T-helper 17 cell (primary cell): ENCODE measurements around the gene YIPF3. TPM values are rescaled to one million over a fixed set of nuclear protein-coding genes. Genes with fewer than 3 reads are reported as not detected.
"Not testable (repeated sequence)": the region's sequence is repeated elsewhere in the genome, so short reads cannot be mapped to it uniquely, and the experiment has no call there.

Experiments
- ATAC-seq: fragments of 150-1000 bp; cut with Tn5 transposase; 2 replicates; pipeline ENCODE4 v1.10.0; 2021; ENCODE audit warnings: mild to moderate bottlenecking, moderate library complexity
- DNase-seq, 3 donors: peaks; one replicate each; pipeline versions ENCODE4 v3.0.0 to v3.0.0-alpha.2; 2020 to 2021
- H3K9me3 ChIP-seq: one replicate; pipeline ENCODE4 v1.7.0; 2013; ENCODE audit warnings: low read length, mild to moderate bottlenecking; ENCODE audit not compliant: control insufficient read depth, poor library complexity, severe bottlenecking
- H3K27ac Mint-ChIP-seq: one replicate; pipeline ENCODE4 v1.8.0; 2022; ENCODE audit warnings: mild to moderate bottlenecking, moderate library complexity, mixed read lengths
- H3K27me3 Mint-ChIP-seq: one replicate; pipeline ENCODE4 v1.8.0; 2022; ENCODE audit warnings: mixed read lengths
- H3K36me3 Mint-ChIP-seq: one replicate; pipeline ENCODE4 v1.8.0; 2022; ENCODE audit warnings: low read depth, mixed read lengths
- H3K4me1 Mint-ChIP-seq: one replicate; pipeline ENCODE4 v1.8.0; 2022; ENCODE audit warnings: mild to moderate bottlenecking, mixed read lengths
- H3K4me3 Mint-ChIP-seq: one replicate; pipeline ENCODE4 v1.8.0; 2022; ENCODE audit warnings: mild to moderate bottlenecking, moderate library complexity, mixed read lengths
- total RNA-seq, 4 donors: library from RNA in 2 of 4; stranded (reverse) in 2 of 4; gene quantifications; one replicate each; pipeline ENCODE4 v1.2.3 and lab custom pipeline; 2022 to 2026

The YIPF3 gene
- total RNA-seq: 10 to 100 TPM; 50.5 to 55.9 TPM
- 38.8 to 65.1 reads per million in 2 donors for total RNA-seq (lab: John Stamatoyannopoulos, UW)

GRCh38 chr6:43516697-43517504 lies at the start of gene YIPF3, which contains the start of gene POLR1C:
YIPF3 (minus strand) TSS chr6:43516926; CDS start chr6:43516807, 119 bp downstream.
POLR1C (plus strand) TSS chr6:43517089; CDS start chr6:43517110, 21 bp downstream.
- Mint-ChIP-seq H3K36me3 (peaks cover 2% of the 10 kb centered on the region), H3K4me1 (peaks cover 28% of the 10 kb centered on the region), H3K27ac (no peak within 1 kb of the TSS), H3K27me3 (no peaks in the 10 kb centered on the region), H3K4me3 (no peak within 1 kb of the TSS)
- H3K9me3 ChIP-seq: no peaks in the 10 kb centered on the region
- DNase-seq (peak; percentile 85 to 91 (median 89)), ATAC-seq (peak; percentile 95)

- H3K9me3 ChIP-seq: no peaks in the 10 kb centered on the region
- Mint-ChIP-seq H3K36me3 (peaks cover 5% of the 10 kb centered on the region), H3K27me3 (no peaks in the 10 kb centered on the region), H3K4me3 (no peak overlapping the region), H3K27ac (peak overlapping the region; percentile 14), H3K4me1 (no peaks in the 10 kb centered on the region)
- ATAC-seq (no peak), DNase-seq (no peak)
These were observed 42.6 kb upstream of the YIPF3 start for GRCh38 chr6:43559328-43559727.

DNA sequence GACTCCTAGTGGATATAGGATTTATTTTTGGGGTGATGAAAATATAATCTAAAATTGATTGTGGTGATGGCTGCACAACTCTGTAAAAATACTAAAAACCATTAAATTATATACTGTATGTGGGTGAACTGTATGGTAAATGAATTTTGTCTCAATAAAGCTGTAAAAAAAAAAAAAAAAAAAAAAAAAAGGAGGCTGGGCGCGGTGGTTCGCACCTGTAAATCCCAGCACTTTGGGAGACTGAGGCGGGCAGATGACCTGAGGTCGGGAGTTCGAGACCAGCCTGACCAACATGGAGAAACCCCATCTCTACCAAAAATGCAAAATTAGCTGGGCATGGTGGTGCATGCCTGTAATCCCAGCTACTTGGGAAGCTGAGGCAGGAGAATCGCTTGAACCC lies 40.9 kb upstream of the YIPF3 start:
- peak overlapping the region; percentile 37 for H3K27ac Mint-ChIP-seq
- H3K9me3 ChIP-seq, H3K4me1 Mint-ChIP-seq, H3K36me3 Mint-ChIP-seq, H3K4me3 Mint-ChIP-seq, DNase-seq, ATAC-seq, H3K27me3 Mint-ChIP-seq: not testable (repeated sequence)

GRCh38 chr6:43547222-43547621 lies 30.5 kb upstream of the YIPF3 start:
- no peaks in the 10 kb centered on the region for H3K9me3 ChIP-seq
- Mint-ChIP-seq H3K27me3 (no peaks in the 10 kb centered on the region), H3K36me3 (peaks cover 13% of the 10 kb centered on the region), H3K4me1 (peaks cover 7% of the 10 kb centered on the region), H3K4me3 (no peak overlapping the region), H3K27ac (no peak overlapping the region)
- ATAC-seq (no peak), DNase-seq (no peak)

DNA sequence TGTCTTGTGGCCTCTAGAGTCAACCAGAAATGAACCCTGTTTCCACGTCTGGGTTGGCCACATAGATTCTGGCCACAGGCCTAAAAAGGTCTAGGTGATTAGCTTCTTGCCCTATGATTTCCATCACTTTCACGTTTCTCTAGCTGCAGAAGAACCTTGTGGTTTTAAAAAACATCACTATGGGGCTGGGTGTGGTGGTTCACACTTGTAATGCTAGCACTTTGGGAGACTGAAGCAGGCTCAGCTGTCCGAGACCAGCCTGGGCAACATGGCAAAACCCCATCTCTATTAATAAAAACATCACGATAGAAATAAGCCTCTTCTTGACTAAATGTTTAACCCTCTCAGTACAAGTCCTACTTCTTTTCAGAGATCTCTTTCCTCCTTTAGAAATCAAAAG lies 27.7 kb upstream of the YIPF3 start:
- no peaks in the 10 kb centered on the region for H3K27me3 Mint-ChIP-seq
- no peak overlapping the region for H3K27ac Mint-ChIP-seq

GRCh38 chr6:43541774-43542471 lies 25.2 kb upstream of the YIPF3 start:
- H3K9me3 ChIP-seq: no peaks in the 10 kb centered on the region
- Mint-ChIP-seq H3K4me1 (peaks cover 3% of the 10 kb centered on the region), H3K27me3 (no peaks in the 10 kb centered on the region), H3K4me3 (no peak overlapping the region), H3K27ac (peak overlapping the region; percentile 41), H3K36me3 (peaks cover 7% of the 10 kb centered on the region)
- DNase-seq: no peak
- ATAC-seq: no peak

More for the DNA sequence above, 27.7 kb upstream of the YIPF3 start:
- Mint-ChIP-seq H3K36me3 (peaks cover 8% of the 10 kb centered on the region), H3K4me1 (peaks cover 3% of the 10 kb centered on the region), H3K4me3 (no peak overlapping the region)
- no peaks in the 10 kb centered on the region for H3K9me3 ChIP-seq
- ATAC-seq: no peak
- no peak for DNase-seq

DNA sequence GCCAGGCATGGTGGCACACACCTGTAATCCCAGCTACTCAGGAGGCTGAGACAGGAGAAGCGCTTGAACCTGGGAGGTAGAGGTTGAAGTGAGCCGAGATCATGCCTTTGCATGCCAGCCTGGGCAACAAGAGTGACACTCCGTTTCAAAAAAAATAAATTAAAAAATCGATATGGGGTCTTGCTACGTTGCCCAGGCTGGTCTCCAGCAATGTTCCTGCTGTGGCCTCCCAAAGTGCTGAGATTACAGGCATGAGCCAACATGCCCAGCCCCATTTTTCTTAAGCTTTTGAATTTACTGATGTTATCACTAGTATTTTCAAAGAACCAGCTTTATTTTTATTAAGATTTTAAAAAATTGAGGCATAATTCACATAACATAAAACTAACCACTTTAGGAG lies 23.8 kb upstream of the YIPF3 start:
- H3K9me3 ChIP-seq: no peaks in the 10 kb centered on the region
- DNase-seq: no peak
- no peak for ATAC-seq
- Mint-ChIP-seq H3K4me1 (peaks cover 3% of the 10 kb centered on the region), H3K27me3 (no peaks in the 10 kb centered on the region), H3K27ac (no peak overlapping the region), H3K4me3 (no peak overlapping the region), H3K36me3 (peaks cover 7% of the 10 kb centered on the region)

DNA sequence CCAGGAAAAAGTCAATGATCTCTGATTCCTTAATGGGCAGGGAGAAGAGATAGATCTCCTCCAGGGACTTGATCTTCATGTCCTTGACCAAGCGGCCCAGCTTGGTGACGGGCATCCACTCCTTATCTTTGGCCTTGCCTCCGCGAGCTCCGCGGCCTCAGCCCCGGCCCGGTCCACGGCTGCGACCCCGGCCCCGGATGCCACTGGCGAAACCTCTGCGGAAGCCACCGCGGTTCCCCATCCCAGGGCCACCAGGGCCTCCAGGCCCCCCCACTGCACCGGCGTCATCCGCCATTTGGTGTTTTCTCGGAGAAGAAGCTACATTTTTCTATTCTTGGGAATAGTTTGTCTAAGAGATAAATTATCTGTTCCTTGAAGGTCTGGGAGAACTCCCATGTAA lies 22.7 kb upstream of the YIPF3 start:
- H3K27me3 Mint-ChIP-seq, H3K27ac Mint-ChIP-seq, H3K36me3 Mint-ChIP-seq, ATAC-seq, DNase-seq, H3K4me1 Mint-ChIP-seq, H3K4me3 Mint-ChIP-seq, H3K9me3 ChIP-seq: not testable (repeated sequence)

DNA sequence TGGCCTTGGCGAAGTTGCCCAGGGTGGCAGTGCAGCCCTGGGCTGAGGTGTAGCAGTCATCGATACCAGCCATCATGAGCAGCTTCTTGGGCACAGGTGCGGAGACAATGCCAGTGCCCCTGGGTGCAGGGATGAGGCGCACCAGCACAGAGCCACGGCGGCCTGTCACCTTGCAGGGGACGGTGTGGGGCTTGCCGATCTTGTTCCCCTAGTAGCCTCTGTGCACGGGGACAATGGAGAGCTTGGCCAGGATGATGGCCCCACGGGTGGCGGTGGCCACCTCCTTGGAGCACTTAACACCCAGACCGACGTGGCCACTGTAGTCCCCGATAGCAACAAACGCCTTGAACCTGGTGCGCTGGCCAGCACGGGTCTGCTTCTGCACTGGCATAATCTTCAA lies 22.3 kb upstream of the YIPF3 start:
- not testable (repeated sequence) for H3K36me3 Mint-ChIP-seq, ATAC-seq, H3K4me1 Mint-ChIP-seq, H3K27ac Mint-ChIP-seq, DNase-seq, H3K27me3 Mint-ChIP-seq, H3K9me3 ChIP-seq, H3K4me3 Mint-ChIP-seq

GRCh38 chr6:43532201-43532600 lies 15.5 kb upstream of the YIPF3 start:
- no peak overlapping the region for H3K4me3 Mint-ChIP-seq
- H3K27me3 Mint-ChIP-seq: no peaks in the 10 kb centered on the region
- no peak overlapping the region for H3K27ac Mint-ChIP-seq
- H3K36me3 Mint-ChIP-seq: peaks cover 3% of the 10 kb centered on the region
- no peaks in the 10 kb centered on the region for H3K9me3 ChIP-seq
- no peak for ATAC-seq
- DNase-seq: no peak
- no peaks in the 10 kb centered on the region for H3K4me1 Mint-ChIP-seq

DNA sequence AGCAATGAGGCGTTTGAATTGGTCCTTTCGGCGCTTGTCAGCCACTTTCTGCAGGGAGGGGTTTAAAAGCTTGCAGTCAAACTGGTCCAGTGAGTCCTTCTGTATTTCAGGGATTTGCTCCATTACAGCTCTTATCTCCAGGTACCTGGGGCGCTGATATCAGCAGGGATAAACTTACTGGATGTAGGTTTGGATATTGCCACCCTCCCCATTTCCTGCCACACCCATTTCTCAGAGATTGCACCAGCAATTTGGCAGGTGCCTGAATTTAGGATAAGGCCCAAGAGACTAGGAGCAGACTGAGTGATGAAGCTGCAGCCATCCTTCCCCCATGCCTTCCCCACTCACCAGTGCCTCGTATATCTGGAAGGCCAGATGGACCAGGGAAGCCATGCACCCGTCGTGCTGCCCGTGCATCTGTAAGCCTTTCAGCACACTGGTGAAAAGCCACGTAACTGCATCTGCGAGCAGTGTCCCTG lies 7.8 kb upstream of the YIPF3 start:
- H3K36me3 Mint-ChIP-seq: peaks cover 7% of the 10 kb centered on the region
- H3K9me3 ChIP-seq: no peaks in the 10 kb centered on the region
- H3K4me1 Mint-ChIP-seq: peaks cover 7% of the 10 kb centered on the region
- H3K27me3 Mint-ChIP-seq: no peaks in the 10 kb centered on the region
- no peak overlapping the region for H3K4me3 Mint-ChIP-seq
- DNase-seq (no peak), ATAC-seq (no peak)
- peak overlapping the region; percentile 84 for H3K27ac Mint-ChIP-seq

GRCh38 chr6:43523284-43523683 lies 6.6 kb upstream of the YIPF3 start:
- no peak overlapping the region for H3K4me3 Mint-ChIP-seq
- no peak overlapping the region for H3K27ac Mint-ChIP-seq
- H3K9me3 ChIP-seq: no peaks in the 10 kb centered on the region
- no peak for DNase-seq
- peaks cover 7% of the 10 kb centered on the region for H3K4me1 Mint-ChIP-seq
- ATAC-seq: peak; percentile 14
- H3K27me3 Mint-ChIP-seq: no peaks in the 10 kb centered on the region
- peaks cover 7% of the 10 kb centered on the region for H3K36me3 Mint-ChIP-seq

DNA sequence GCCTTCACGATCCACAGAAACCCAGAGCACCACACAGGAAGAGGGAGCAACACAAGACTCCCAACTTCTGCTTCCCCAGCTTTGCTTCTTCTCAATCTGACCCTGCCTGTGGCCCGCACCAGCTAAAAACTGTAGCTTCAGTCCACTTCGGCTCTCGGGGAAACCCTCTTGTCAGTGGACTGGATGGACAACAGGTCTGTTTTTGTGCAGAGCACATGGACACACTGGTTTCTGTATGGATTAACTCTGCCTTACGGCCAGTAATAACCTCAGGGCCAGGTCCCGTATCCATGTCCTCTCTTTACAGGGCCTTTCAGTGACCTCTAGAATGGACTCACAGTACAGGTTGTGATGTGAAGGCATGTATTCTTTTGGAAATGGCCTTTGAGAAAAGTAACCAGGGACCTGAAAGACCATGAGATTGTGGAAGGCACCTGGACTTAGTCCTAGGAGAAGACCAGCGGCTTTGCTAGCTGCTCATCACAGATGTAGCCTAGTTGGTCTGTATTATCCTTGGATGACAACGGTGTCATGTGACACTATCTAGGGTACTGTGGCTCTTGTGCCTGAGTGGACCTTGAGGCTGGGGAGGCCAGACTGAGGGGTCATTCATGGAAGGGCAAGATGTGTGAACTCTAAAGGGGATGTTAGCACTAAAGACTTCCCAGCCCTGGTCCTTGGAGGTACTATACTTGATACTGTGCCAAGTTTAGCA lies 6.0 kb upstream of the YIPF3 start:
- H3K27ac Mint-ChIP-seq: peak overlapping the region; percentile 41
- DNase-seq: no peak
- peaks cover 7% of the 10 kb centered on the region for H3K36me3 Mint-ChIP-seq
- peaks cover 7% of the 10 kb centered on the region for H3K4me1 Mint-ChIP-seq
- no peaks in the 10 kb centered on the region for H3K9me3 ChIP-seq
- H3K4me3 Mint-ChIP-seq: no peak overlapping the region
- ATAC-seq: peak; percentile 27
- no peaks in the 10 kb centered on the region for H3K27me3 Mint-ChIP-seq
